Tibial nerve (tissue), 4 donors: ENCODE measurements around the gene NTF3.

Experiments
- CTCF ChIP-seq, 5 experiments: fragments of 200-600 bp in 3 of 5; fragments of 450-650 bp in 2 of 5; sonication (generic) in 3 of 5; IDR thresholded peaks; one replicate each; pipeline ENCODE4 v1.5.1; 2016 to 2019; ENCODE audit warnings: antibody characterized with exemption in 5 of 5, mild to moderate bottlenecking in 3 of 5, moderate library complexity in 2 of 5
- EP300 ChIP-seq, 2 donors: sonication (generic); formaldehyde crosslinking; IDR thresholded peaks; one replicate each; pipeline ENCODE4 v1.6.1; 2017; ENCODE audit warnings: antibody characterized with exemption in 2 of 2, mild to moderate bottlenecking in 1 of 2
- POLR2A ChIP-seq, 2 donors: fragments of 450-650 bp; IDR thresholded peaks; one replicate each; pipeline ENCODE4 v1.6.1; 2017; ENCODE audit warnings: antibody characterized with exemption in 2 of 2, mild to moderate bottlenecking in 2 of 2, moderate library complexity in 2 of 2

- TF ChIP-seq POLR2A (IDR thresholded peaks at IDR 0.05): no peak
- no peak for TF ChIP-seq CTCF (IDR thresholded peaks at IDR 0.05)
- TF ChIP-seq EP300 (IDR thresholded peaks at IDR 0.05): no peak
These were observed 2.0 kb upstream of the NTF3 start for GRCh38 chr12:5429741-5430557.
